ENCODE results near the gene NT5C1A.

Gene NT5C1A

DNA sequence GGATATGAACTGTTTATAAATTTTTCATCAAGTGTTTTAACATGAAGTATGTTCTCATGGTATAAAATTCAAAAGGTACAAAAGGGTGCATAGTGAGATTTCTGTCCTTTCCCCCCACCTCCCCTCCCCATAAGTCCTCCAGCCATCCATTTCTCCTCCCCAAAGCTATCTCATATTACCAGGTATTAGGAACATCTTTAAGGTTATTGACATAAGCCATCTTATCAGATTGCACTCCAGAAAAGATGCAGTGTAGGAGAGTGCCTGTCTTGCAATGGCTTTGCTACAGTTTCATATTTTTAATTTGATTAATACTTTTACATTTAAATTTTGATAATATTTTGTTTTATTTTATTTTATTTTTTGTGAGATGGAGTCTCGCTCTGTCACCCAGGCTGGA, 32.9 kb upstream of the NT5C1A start:
- H3K36me3 ChIP-seq (ENCODE audit: insufficient read depth, low read length) = no peaks in the 10 kb centered on the region
- H3K4me3 ChIP-seq = no peak overlapping the region
- DNase-seq (ENCODE audit: low read depth, low spot score) = no peak
- no peak overlapping the region for H3K9ac ChIP-seq (ENCODE audit: insufficient read length)
- TF ChIP-seq POLR2AphosphoS5 (IDR thresholded peaks at IDR 0.05; ENCODE audit: borderline replicate concordance, low read depth, low read length) = no peak
- no peak for TF ChIP-seq EZH2 (IDR thresholded peaks at IDR 0.05)
- TF ChIP-seq FOXP2 (optimal IDR thresholded peaks at IDR 0.05; ENCODE audit: control extremely low read depth, extremely low read length, insufficient read depth) = no peak
- H3K9me3 ChIP-seq (ENCODE audit: low read depth, low read length) = no peaks in the 10 kb centered on the region
- H3K27ac ChIP-seq = no peak overlapping the region

GRCh38 chr1:39701049-39701439, 29.1 kb upstream of the NT5C1A start:
- no peak for TF ChIP-seq EZH2 (IDR thresholded peaks at IDR 0.05)
- no peak for TF ChIP-seq POLR2AphosphoS5 (IDR thresholded peaks at IDR 0.05; ENCODE audit: borderline replicate concordance, low read depth, low read length)
- no peak for TF ChIP-seq FOXP2 (optimal IDR thresholded peaks at IDR 0.05; ENCODE audit: control extremely low read depth, extremely low read length, insufficient read depth)
- Histone ChIP-seq H3K27ac (no peak overlapping the region), H3K36me3 (ENCODE audit: insufficient read depth, low read length) (no peaks in the 10 kb centered on the region), H3K9me3 (ENCODE audit: low read depth, low read length) (no peaks in the 10 kb centered on the region), H3K9ac (ENCODE audit: insufficient read length) (no peak overlapping the region), H3K4me3 (no peak overlapping the region)
- no peak for DNase-seq (ENCODE audit: low read depth, low spot score)

DNA sequence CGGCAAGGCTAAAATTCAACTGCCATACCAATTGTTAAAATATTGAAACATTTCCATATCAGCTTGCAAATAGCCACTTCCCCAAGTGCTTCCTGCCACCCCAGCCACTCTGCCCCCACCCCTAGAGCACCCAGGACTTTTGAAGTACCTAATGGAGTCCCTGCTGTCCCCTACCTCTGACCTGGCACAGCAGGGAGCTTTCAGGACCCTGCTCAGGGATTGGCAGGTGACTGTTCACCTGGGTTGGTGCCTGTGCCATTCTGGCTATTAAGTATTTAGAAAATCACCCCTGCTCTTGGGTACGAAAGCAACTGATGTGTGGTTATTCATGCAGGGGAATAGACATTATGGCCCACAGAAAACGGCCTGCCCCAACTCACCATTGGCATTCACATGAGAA, 28.4 kb upstream of the NT5C1A start:
- H3K9me3 ChIP-seq (ENCODE audit: low read depth, low read length) = no peaks in the 10 kb centered on the region
- DNase-seq (ENCODE audit: low read depth, low spot score) = no peak
- H3K4me3 ChIP-seq = no peak overlapping the region
- TF ChIP-seq EZH2 (IDR thresholded peaks at IDR 0.05) (no peak), FOXP2 (optimal IDR thresholded peaks at IDR 0.05; ENCODE audit: control extremely low read depth, extremely low read length, insufficient read depth) (no peak), POLR2AphosphoS5 (IDR thresholded peaks at IDR 0.05; ENCODE audit: borderline replicate concordance, low read depth, low read length) (no peak)
- no peak overlapping the region for H3K27ac ChIP-seq
- no peak overlapping the region for H3K9ac ChIP-seq (ENCODE audit: insufficient read length)
- H3K36me3 ChIP-seq (ENCODE audit: insufficient read depth, low read length) = no peaks in the 10 kb centered on the region

GRCh38 chr1:39699419-39699818, 27.5 kb upstream of the NT5C1A start:
- no peaks in the 10 kb centered on the region for H3K36me3 ChIP-seq (ENCODE audit: insufficient read depth, low read length)
- no peak overlapping the region for H3K9ac ChIP-seq (ENCODE audit: insufficient read length)
- H3K4me3 ChIP-seq = no peak overlapping the region
- DNase-seq (ENCODE audit: low read depth, low spot score) = no peak
- H3K27ac ChIP-seq = no peak overlapping the region
- TF ChIP-seq POLR2AphosphoS5 (IDR thresholded peaks at IDR 0.05; ENCODE audit: borderline replicate concordance, low read depth, low read length) = no peak
- no peaks in the 10 kb centered on the region for H3K9me3 ChIP-seq (ENCODE audit: low read depth, low read length)

- no peak overlapping the region for H3K27ac ChIP-seq
- no peak overlapping the region for H3K4me3 ChIP-seq
- H3K9ac ChIP-seq (ENCODE audit: insufficient read length) = no peak overlapping the region
- no peaks in the 10 kb centered on the region for H3K9me3 ChIP-seq (ENCODE audit: low read depth, low read length)
- no peak for DNase-seq (ENCODE audit: low read depth, low spot score)
- TF ChIP-seq POLR2AphosphoS5 (IDR thresholded peaks at IDR 0.05; ENCODE audit: borderline replicate concordance, low read depth, low read length) = no peak
- TF ChIP-seq EZH2 (IDR thresholded peaks at IDR 0.05) = no peak
- TF ChIP-seq FOXP2 (optimal IDR thresholded peaks at IDR 0.05; ENCODE audit: control extremely low read depth, extremely low read length, insufficient read depth) = no peak
- no peaks in the 10 kb centered on the region for H3K36me3 ChIP-seq (ENCODE audit: insufficient read depth, low read length)
Measured at GRCh38 chr1:39698568-39698967, 26.7 kb upstream of the NT5C1A start.

DNA sequence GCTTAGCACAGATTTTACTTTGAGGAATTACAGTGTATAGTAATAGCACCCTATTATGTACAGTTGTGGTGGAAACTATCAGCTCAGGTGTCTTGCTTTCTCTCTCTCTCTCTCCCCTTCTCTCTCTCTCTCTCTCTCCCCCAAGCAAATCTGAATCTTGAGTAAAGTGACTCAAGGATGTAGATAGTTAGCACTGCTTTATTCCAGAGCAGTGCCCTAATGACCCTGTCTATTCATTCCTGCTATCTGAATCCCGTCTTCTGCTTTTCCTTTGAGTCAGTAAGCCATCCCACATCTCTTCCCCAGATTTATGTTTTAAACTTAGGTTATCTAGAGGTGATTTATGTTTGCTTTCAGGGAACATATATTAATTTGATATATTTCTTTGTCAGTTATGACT, 24.5 kb upstream of the NT5C1A start:
- Histone ChIP-seq H3K9me3 (ENCODE audit: low read depth, low read length) (no peaks in the 10 kb centered on the region), H3K9ac (ENCODE audit: insufficient read length) (no peak overlapping the region), H3K36me3 (ENCODE audit: insufficient read depth, low read length) (no peaks in the 10 kb centered on the region), H3K4me3 (no peak overlapping the region), H3K27ac (no peak overlapping the region)
- no peak for TF ChIP-seq FOXP2 (optimal IDR thresholded peaks at IDR 0.05; ENCODE audit: control extremely low read depth, extremely low read length, insufficient read depth)
- TF ChIP-seq POLR2AphosphoS5 (IDR thresholded peaks at IDR 0.05; ENCODE audit: borderline replicate concordance, low read depth, low read length) = no peak
- no peak for TF ChIP-seq EZH2 (IDR thresholded peaks at IDR 0.05)
- DNase-seq (ENCODE audit: low read depth, low spot score) = no peak

DNA sequence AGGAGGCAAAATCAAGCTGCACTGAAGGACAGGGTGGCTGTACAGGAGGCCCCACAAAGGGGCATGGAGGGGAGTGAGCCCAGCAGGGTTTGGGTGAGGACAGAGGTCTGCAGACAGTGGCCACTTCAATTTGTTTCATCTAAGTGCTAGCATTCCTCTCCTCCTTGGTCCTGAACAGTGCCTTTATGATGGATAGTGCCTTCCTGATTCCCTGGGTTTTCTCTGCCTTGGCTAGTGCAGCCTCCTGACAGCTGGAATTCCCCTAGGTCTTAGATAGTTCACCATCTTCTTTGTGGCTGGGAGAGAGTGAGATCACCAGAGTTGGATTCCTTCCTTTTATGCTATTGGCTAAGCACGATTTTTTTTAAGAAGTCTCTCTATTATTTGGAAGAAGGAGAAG, 23.1 kb upstream of the NT5C1A start:
- no peak for DNase-seq (ENCODE audit: low read depth, low spot score)
- no peak for TF ChIP-seq POLR2AphosphoS5 (IDR thresholded peaks at IDR 0.05; ENCODE audit: borderline replicate concordance, low read depth, low read length)
- no peak for TF ChIP-seq EZH2 (IDR thresholded peaks at IDR 0.05)
- TF ChIP-seq FOXP2 (optimal IDR thresholded peaks at IDR 0.05; ENCODE audit: control extremely low read depth, extremely low read length, insufficient read depth) = no peak
- H3K27ac ChIP-seq = no peak overlapping the region
- no peak overlapping the region for H3K4me3 ChIP-seq
- no peaks in the 10 kb centered on the region for H3K36me3 ChIP-seq (ENCODE audit: insufficient read depth, low read length)
- H3K9ac ChIP-seq (ENCODE audit: insufficient read length) = no peak overlapping the region
- no peaks in the 10 kb centered on the region for H3K9me3 ChIP-seq (ENCODE audit: low read depth, low read length)

DNA sequence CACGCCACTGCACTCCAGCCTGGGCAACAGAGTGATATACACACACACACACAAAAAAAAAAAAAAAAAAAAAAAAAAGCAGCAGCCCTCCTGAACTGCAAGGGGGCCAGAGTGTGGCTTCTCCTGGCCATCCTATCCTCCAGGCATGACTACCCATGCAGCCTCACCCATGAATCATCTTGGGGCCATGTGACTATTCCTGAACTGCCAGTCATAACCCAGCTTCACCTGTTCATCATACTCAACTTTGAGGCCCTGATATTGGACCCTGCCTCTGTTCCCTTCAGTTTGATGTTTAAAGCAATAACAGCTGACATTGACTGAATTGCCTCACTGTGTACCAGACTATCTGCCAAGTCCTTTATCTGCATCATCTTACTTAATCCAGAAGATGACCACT, 22.1 kb upstream of the NT5C1A start:
- Histone ChIP-seq H3K9me3 (ENCODE audit: low read depth, low read length) (no peaks in the 10 kb centered on the region), H3K4me3 (no peak overlapping the region), H3K9ac (ENCODE audit: insufficient read length) (no peak overlapping the region), H3K36me3 (ENCODE audit: insufficient read depth, low read length) (no peaks in the 10 kb centered on the region), H3K27ac (no peak overlapping the region)
- TF ChIP-seq EZH2 (IDR thresholded peaks at IDR 0.05) (no peak), FOXP2 (optimal IDR thresholded peaks at IDR 0.05; ENCODE audit: control extremely low read depth, extremely low read length, insufficient read depth) (no peak), POLR2AphosphoS5 (IDR thresholded peaks at IDR 0.05; ENCODE audit: borderline replicate concordance, low read depth, low read length) (no peak)
- no peak for DNase-seq (ENCODE audit: low read depth, low spot score)

DNA sequence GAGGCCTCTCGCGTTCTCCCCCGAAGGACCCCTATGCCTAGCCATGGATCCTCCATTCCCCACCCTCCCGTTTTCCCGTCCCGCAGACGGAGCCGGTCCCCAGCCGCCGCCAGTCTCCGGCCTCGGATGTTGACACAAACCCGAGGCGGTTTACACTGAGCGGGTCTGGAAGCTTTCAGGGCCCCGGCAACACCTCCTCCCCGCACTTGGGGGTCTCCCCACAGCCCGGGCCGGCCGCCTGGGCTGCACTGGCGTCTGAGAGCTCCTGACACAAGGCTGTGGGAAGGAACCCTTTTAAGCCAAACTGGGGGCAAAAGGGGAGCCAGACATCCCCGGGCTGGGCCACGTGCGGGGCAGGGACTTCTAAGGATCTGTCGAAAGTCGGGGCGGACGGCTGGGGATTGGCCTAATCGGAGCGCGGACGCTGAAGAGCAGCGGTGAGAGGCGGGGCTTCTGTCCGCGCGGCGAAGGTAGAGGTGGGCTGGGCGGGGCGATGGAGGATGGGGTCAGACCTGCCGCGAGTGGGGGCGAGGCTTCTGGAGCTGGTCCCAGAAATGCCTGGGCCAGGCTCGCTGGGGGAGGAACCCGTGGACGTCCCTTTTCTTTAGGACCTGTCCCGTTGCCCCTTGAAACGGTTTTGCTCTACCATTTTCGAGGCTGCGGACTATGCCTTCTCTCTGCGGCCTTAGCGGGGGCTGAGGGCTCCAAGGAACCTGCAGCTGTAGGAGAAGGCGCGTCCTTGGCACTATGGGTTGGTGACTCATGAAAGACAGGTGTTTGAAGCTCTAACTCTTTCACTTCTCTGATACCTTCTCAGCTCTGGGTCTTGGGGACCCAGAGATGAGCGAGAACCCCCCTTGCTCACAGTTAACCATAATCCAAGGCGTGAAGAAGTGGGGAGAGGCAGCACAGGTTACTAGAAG, 20.5 kb upstream of the NT5C1A start:
- TF ChIP-seq FOXP2 (optimal IDR thresholded peaks at IDR 0.05; ENCODE audit: control extremely low read depth, extremely low read length, insufficient read depth) = no peak
- TF ChIP-seq EZH2 (IDR thresholded peaks at IDR 0.05) = no peak
- TF ChIP-seq POLR2AphosphoS5 (IDR thresholded peaks at IDR 0.05; ENCODE audit: borderline replicate concordance, low read depth, low read length) = no peak
- Histone ChIP-seq H3K27ac (no peak overlapping the region), H3K4me3 (no peak overlapping the region), H3K9me3 (ENCODE audit: low read depth, low read length) (no peaks in the 10 kb centered on the region), H3K36me3 (ENCODE audit: insufficient read depth, low read length) (no peaks in the 10 kb centered on the region), H3K9ac (ENCODE audit: insufficient read length) (no peak overlapping the region)
- no peak for DNase-seq (ENCODE audit: low read depth, low spot score)
